Mesendoderm (in vitro differentiated cells): Measurements from ENCODE around the gene RPS6KA2.

Experiments
- DNase-seq: peaks from one replicate; pipeline ENCODE4 v3.0.0; 2013
- H2AK5ac ChIP-seq: 2 replicates; pipeline ENCODE4 v1.6.1; 2013; ENCODE audit warnings: low read length, inconsistent platforms
- H2BK120ac ChIP-seq: 2 replicates; pipeline ENCODE4 v1.6.1; 2013; ENCODE audit warnings: low read depth, mild to moderate bottlenecking, low read length, moderate library complexity, mixed read lengths
- H2BK15ac ChIP-seq: replicated peaks from 2 replicates; pipeline ENCODE4 v1.6.1; 2013; ENCODE audit warnings: low read depth, mild to moderate bottlenecking, moderate library complexity
- H2BK5ac ChIP-seq: 2 replicates; pipeline ENCODE4 v1.6.1; 2013; ENCODE audit warnings: low read length, inconsistent platforms
- H3K18ac ChIP-seq: 2 replicates; pipeline ENCODE4 v1.6.1; 2013; ENCODE audit warnings: mild to moderate bottlenecking, low read length, mixed read lengths
- H3K23ac ChIP-seq: one replicate; pipeline ENCODE4 v1.6.1; 2013; ENCODE audit warnings: low read length
- H3K27ac ChIP-seq: 2 replicates; pipeline ENCODE4 v1.5.1; 2013; ENCODE audit warnings: low read depth, mild to moderate bottlenecking, inconsistent platforms, low read length, moderate library complexity
- H3K27me3 ChIP-seq: 2 replicates; pipeline ENCODE4 v1.6.1; 2013; ENCODE audit warnings: low read length, control low read depth, mild to moderate bottlenecking, inconsistent platforms; ENCODE audit not compliant: insufficient read depth, poor library complexity
- H3K36me3 ChIP-seq: 2 replicates; pipeline ENCODE4 v1.6.1; 2013; ENCODE audit warnings: low read length, inconsistent platforms; ENCODE audit not compliant: control insufficient read depth, insufficient read depth
- H3K4ac ChIP-seq: one replicate; pipeline ENCODE4 v1.6.1; 2013; ENCODE audit warnings: low read depth, mild to moderate bottlenecking, low read length, moderate library complexity
- H3K4me1 ChIP-seq: 2 replicates; pipeline ENCODE4 v1.6.1; 2013; ENCODE audit warnings: low read depth, low read length, inconsistent platforms; ENCODE audit not compliant: control insufficient read depth
- H3K4me2 ChIP-seq: 2 replicates; pipeline ENCODE4 v1.6.1; 2013; ENCODE audit warnings: low read length
- H3K4me3 ChIP-seq: 2 replicates; pipeline ENCODE4 v1.5.1; 2013; ENCODE audit warnings: mild to moderate bottlenecking, low read length
- H3K56ac ChIP-seq: one replicate; pipeline ENCODE4 v1.6.1; 2013; ENCODE audit warnings: low read length
- H3K79me1 ChIP-seq: 2 replicates; pipeline ENCODE4 v1.6.1; 2013; ENCODE audit warnings: low read length, inconsistent platforms
- H3K79me2 ChIP-seq: 2 replicates; pipeline ENCODE4 v1.6.1; 2013; ENCODE audit warnings: mild to moderate bottlenecking, low read length; ENCODE audit not compliant: control insufficient read depth, insufficient read depth
- H3K9ac ChIP-seq: 2 replicates; pipeline ENCODE4 v1.6.1; 2013; ENCODE audit warnings: low read length, inconsistent platforms
- H4K5ac ChIP-seq: one replicate; pipeline ENCODE4 v1.6.1; 2013; ENCODE audit warnings: low read length
- H4K8ac ChIP-seq: one replicate; pipeline ENCODE4 v1.6.1; 2013; ENCODE audit warnings: low read depth, mild to moderate bottlenecking, control low read depth, low read length, moderate library complexity
- WGBS: extraction: QIAGEN DNeasy Blood & Tissue Kit; methylation state at CpG from one replicate; pipeline ENCODE4 v1.1.7; 2013; ENCODE audit warnings: low lambda C conversion rate, missing lambda C conversion rate; ENCODE audit not compliant: insufficient coverage; ENCODE audit errors: extremely low coverage; 5-methylcytosine and 5-hydroxymethylcytosine counted together

Gene RPS6KA2

DNA sequence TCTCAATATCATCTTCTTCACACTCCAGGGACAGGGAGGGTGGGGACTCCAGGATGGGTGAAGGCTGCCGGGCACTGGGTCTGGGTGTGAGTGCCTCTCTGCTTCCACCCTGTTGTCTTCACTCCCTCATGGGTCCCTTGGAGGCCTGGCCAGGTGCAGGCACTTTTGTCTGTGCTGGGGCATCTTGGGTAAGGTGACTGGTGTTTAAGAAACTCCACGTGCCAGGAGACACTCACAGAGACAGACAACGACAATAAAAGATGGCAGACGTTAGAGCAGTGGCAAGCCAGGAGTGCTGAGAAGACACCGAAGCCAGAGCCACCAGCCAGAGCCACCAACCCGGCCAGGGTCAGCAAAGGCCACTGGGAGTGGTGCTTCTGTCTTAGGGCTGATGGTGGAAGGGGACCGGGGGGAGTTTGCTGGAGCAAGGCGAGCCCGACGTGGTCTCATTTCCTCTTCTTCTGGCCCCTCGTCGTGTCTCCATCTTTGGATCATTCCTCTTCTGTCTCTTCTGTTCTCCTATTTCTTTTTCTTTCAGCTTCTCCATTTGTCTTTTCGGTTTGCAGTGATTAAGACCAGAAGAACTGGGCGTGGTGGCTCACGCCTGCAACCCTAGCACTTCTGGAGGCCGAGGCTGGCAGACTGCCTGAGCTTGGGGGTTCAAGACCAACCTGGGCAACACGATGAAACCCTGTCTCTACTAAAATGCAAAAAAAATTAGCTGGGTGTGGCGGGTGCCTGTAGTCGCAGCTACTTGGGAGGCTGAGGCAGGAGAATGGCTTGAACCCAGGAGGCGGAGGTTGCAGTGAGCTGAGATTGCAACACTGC is 131.3 kb downstream of the RPS6KA2 start:
- no CpG with 5 or more reads among the region's 20 CpGs for WGBS
- no peak overlapping the region for H3K4me2 ChIP-seq
- no peak overlapping the region for H3K4me3 ChIP-seq
- no peaks in the 10 kb centered on the region for H3K27me3 ChIP-seq
- DNase-seq: no peak
- H3K23ac ChIP-seq: no peak overlapping the region
- no peak overlapping the region for H3K9ac ChIP-seq
- no peaks in the 10 kb centered on the region for H3K36me3 ChIP-seq
- no peak overlapping the region for H3K18ac ChIP-seq
- H3K56ac ChIP-seq: no peak overlapping the region
- H2AK5ac ChIP-seq: no peak overlapping the region
- no peak overlapping the region for H3K27ac ChIP-seq
- H4K8ac ChIP-seq: no peak overlapping the region
- no peaks in the 10 kb centered on the region for H3K79me2 ChIP-seq
- H4K5ac ChIP-seq: no peak overlapping the region
- no peaks in the 10 kb centered on the region for H3K4me1 ChIP-seq
- no peak overlapping the region for H2BK5ac ChIP-seq
- H2BK15ac ChIP-seq: no peak overlapping the region
- no peaks in the 10 kb centered on the region for H3K79me1 ChIP-seq
- H2BK120ac ChIP-seq: no peak overlapping the region
- no peak overlapping the region for H3K4ac ChIP-seq

GRCh38 chr6:166494757-166495486 is 132.1 kb downstream of the RPS6KA2 start:
- no peaks in the 10 kb centered on the region for H3K79me1 ChIP-seq
- H2AK5ac ChIP-seq: no peak overlapping the region
- H3K18ac ChIP-seq: no peak overlapping the region
- H3K4me3 ChIP-seq: no peak overlapping the region
- no peaks in the 10 kb centered on the region for H3K79me2 ChIP-seq
- no peak overlapping the region for H2BK15ac ChIP-seq
- no peak overlapping the region for H3K23ac ChIP-seq
- H3K4ac ChIP-seq: no peak overlapping the region
- H3K9ac ChIP-seq: no peak overlapping the region
- WGBS: no CpG with 5 or more reads among the region's 31 CpGs
- no peaks in the 10 kb centered on the region for H3K4me1 ChIP-seq
- no peak overlapping the region for H3K27ac ChIP-seq
- peak; percentile 15 for DNase-seq
- H3K36me3 ChIP-seq: no peaks in the 10 kb centered on the region
- H4K8ac ChIP-seq: no peak overlapping the region
- H2BK5ac ChIP-seq: no peak overlapping the region
- H3K56ac ChIP-seq: no peak overlapping the region
- H3K27me3 ChIP-seq: no peaks in the 10 kb centered on the region
- H2BK120ac ChIP-seq: no peak overlapping the region
- no peak overlapping the region for H3K4me2 ChIP-seq
- H4K5ac ChIP-seq: no peak overlapping the region

GRCh38 chr6:166494101-166494441 is 133.0 kb downstream of the RPS6KA2 start:
- Histone ChIP-seq H2BK5ac (no peak overlapping the region), H3K4me3 (no peak overlapping the region), H3K18ac (no peak overlapping the region), H4K8ac (no peak overlapping the region), H3K4ac (no peak overlapping the region), H3K79me2 (no peaks in the 10 kb centered on the region), H3K23ac (no peak overlapping the region), H3K9ac (no peak overlapping the region), H3K56ac (no peak overlapping the region), H3K36me3 (no peaks in the 10 kb centered on the region), H3K79me1 (no peaks in the 10 kb centered on the region), H3K27me3 (no peaks in the 10 kb centered on the region), H3K27ac (no peak overlapping the region), H4K5ac (no peak overlapping the region), H2BK15ac (no peak overlapping the region), H3K4me2 (no peak overlapping the region), H2BK120ac (no peak overlapping the region), H3K4me1 (peaks cover 3% of the 10 kb centered on the region), H2AK5ac (no peak overlapping the region)
- DNase-seq: no peak
- no CpG with 5 or more reads among the region's 9 CpGs for WGBS

DNA sequence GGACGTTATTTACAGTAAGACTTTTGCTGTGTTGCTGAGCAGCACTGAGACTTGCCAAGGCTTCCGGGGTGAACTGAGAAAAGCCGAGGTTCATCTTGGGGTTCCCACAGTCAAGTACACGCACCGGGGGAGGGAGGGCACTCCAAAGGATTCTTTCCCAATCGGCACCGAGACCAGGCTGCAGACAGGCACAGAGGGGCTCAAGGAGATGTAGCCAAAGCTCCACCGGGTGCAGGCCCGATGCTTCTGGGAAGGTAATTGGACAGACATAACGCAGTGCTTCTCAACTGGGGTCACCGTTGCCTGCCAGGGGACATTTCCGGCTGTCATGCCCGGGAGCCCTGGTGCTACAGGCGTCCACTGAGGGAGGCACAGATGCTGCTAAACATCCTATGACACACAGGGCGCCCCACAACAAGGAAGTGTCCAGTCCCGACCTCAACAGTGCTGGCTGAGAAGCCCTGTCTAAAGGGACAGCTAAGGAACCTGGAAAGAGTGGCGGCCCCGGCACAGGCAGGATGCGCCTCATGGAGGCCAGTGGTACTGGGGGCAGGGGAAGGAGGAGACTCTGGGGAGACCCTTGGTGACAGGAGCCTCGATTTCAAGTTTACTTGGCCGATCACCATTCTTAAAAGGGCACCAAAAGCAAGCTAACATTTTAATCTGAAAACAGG is 133.5 kb downstream of the RPS6KA2 start:
- H2BK15ac ChIP-seq: no peak overlapping the region
- H3K18ac ChIP-seq: no peak overlapping the region
- H4K8ac ChIP-seq: no peak overlapping the region
- DNase-seq: no peak
- H3K4me3 ChIP-seq: no peak overlapping the region
- no peak overlapping the region for H2AK5ac ChIP-seq
- no peak overlapping the region for H4K5ac ChIP-seq
- H3K4ac ChIP-seq: no peak overlapping the region
- H2BK120ac ChIP-seq: no peak overlapping the region
- H3K36me3 ChIP-seq: no peaks in the 10 kb centered on the region
- peaks cover 3% of the 10 kb centered on the region for H3K4me1 ChIP-seq
- H3K56ac ChIP-seq: no peak overlapping the region
- H3K9ac ChIP-seq: no peak overlapping the region
- no peaks in the 10 kb centered on the region for H3K79me2 ChIP-seq
- no peaks in the 10 kb centered on the region for H3K79me1 ChIP-seq
- no peak overlapping the region for H3K4me2 ChIP-seq
- no peak overlapping the region for H3K23ac ChIP-seq
- H3K27ac ChIP-seq: no peak overlapping the region
- H3K27me3 ChIP-seq: no peaks in the 10 kb centered on the region
- H2BK5ac ChIP-seq: no peak overlapping the region
- WGBS: no CpG with 5 or more reads among the region's 21 CpGs

GRCh38 chr6:166492092-166492741 is 134.8 kb downstream of the RPS6KA2 start:
- no peak overlapping the region for H2AK5ac ChIP-seq
- H2BK5ac ChIP-seq: no peak overlapping the region
- no CpG with 5 or more reads among the region's 5 CpGs for WGBS
- H3K18ac ChIP-seq: no peak overlapping the region
- H2BK15ac ChIP-seq: no peak overlapping the region
- peaks cover 3% of the 10 kb centered on the region for H3K4me1 ChIP-seq
- H3K4ac ChIP-seq: no peak overlapping the region
- no peak overlapping the region for H3K56ac ChIP-seq
- H3K4me2 ChIP-seq: no peak overlapping the region
- no peak overlapping the region for H4K8ac ChIP-seq
- H3K79me1 ChIP-seq: no peaks in the 10 kb centered on the region
- H2BK120ac ChIP-seq: no peak overlapping the region
- no peaks in the 10 kb centered on the region for H3K27me3 ChIP-seq
- no peak overlapping the region for H4K5ac ChIP-seq
- H3K23ac ChIP-seq: no peak overlapping the region
- no peaks in the 10 kb centered on the region for H3K79me2 ChIP-seq
- H3K36me3 ChIP-seq: no peaks in the 10 kb centered on the region
- no peak for DNase-seq
- H3K27ac ChIP-seq: no peak overlapping the region
- H3K9ac ChIP-seq: no peak overlapping the region
- no peak overlapping the region for H3K4me3 ChIP-seq
